ENCODE data around the gene SPC24.

DNA sequence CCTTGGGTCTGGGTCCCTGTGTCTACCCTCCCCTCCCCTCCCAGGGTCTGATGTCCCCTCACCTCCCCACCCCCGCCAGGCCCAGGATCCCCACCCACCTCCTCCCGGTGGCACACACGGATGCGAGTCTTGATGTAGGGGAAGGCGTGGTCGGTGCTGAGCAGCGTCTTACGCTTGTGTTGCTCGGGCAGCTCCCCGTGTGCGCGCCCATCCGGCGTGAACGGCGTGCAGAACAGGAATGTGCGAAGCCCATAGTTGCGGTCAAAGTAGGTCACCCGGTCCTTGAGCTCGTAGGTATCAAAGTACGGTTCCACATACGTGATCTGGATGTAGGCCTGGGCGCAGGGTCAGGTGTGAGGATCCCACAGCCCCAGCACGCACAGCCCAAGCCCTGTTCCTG lies 46.2 kb upstream of the SPC24 start:
- TF ChIP-seq EP300 (IDR thresholded peaks at IDR 0.05; ENCODE audit: borderline replicate concordance in 1 of 2, low read depth in 1 of 2, low read length in 1 of 2) (no peak), CTCF (IDR thresholded peaks at IDR 0.05) (no peak), FOXM1 (IDR thresholded peaks at IDR 0.05; ENCODE audit: low read depth) (no peak)
- TF ChIP-seq, protein P1, sequence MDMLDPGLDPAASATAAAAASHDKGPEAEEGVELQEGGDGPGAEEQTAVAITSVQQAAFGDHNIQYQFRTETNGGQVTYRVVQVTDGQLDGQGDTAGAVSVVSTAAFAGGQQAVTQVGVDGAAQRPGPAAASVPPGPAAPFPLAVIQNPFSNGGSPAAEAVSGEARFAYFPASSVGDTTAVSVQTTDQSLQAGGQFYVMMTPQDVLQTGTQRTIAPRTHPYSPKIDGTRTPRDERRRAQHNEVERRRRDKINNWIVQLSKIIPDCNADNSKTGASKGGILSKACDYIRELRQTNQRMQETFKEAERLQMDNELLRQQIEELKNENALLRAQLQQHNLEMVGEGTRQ (IDR thresholded peaks at IDR 0.05; ENCODE audit: borderline replicate concordance, low read depth, low read length): no peak
